Panc1 (cell line): ENCODE data around the gene C5orf58. TPM values are rescaled to one million over a fixed set of nuclear protein-coding genes. Genes with fewer than 3 reads are reported as not detected.

Source experiments
- ATAC-seq: fragments of 200-7000 bp; cut with Tn5 transposase; 2 replicates; pipeline ENCODE4 v1.9.1; 2020; ENCODE audit warnings: mild to moderate bottlenecking, moderate library complexity
- BruUV-seq: library from RNA; stranded (reverse); fragments of 400-500 nt; replicated peaks from 2 replicates; lab custom pipeline; 2021; lab: Mats Ljungman, UMichigan
- CTCF ChIA-PET: fragments of 300-600 bp; sonication (Branson Sonifier 250); formaldehyde crosslinking; loops from one replicate; lab custom pipeline; 2022; ENCODE audit warnings: antibody characterized with exemption; lab: Charles Lee
- POLR2A ChIA-PET: fragments of 300-600 bp; sonication (Branson Sonifier 250); formaldehyde crosslinking; loops from one replicate; lab custom pipeline; 2022; ENCODE audit warnings: antibody characterized with exemption; lab: Charles Lee
- DNase-seq: peaks from one replicate; pipeline ENCODE4 v3.0.0-alpha.2; 2010; ENCODE audit warnings: low read depth, low spot score
- H3K27ac ChIP-seq: 2 replicates; pipeline ENCODE4 v1.5.1; 2011; ENCODE audit warnings: mild to moderate bottlenecking, low read length, inconsistent platforms
- H3K27me3 ChIP-seq: fragments of 200-500 bp; sonication (Bioruptor generic); 2 replicates; pipeline ENCODE4 v1.6.0; 2014; ENCODE audit warnings: low read length, inconsistent platforms; ENCODE audit not compliant: control insufficient read depth, insufficient read depth
- H3K36me3 ChIP-seq: fragments of 200-500 bp; sonication (Bioruptor generic); 2 replicates; pipeline ENCODE4 v1.5.1; 2014; ENCODE audit warnings: inconsistent platforms, mild to moderate bottlenecking, low read length, moderate library complexity; ENCODE audit not compliant: control insufficient read depth, insufficient read depth
- H3K4me1 ChIP-seq: 2 replicates; pipeline ENCODE4 v1.5.1; 2011; ENCODE audit warnings: inconsistent platforms, mild to moderate bottlenecking, low read length, moderate library complexity; ENCODE audit not compliant: control insufficient read depth, insufficient read depth
- H3K4me3 ChIP-seq, 2 experiments: 2 replicates each; pipeline ENCODE4 v1.5.1; 2011 to 2012; ENCODE audit warnings: low read depth in 2 of 2, low read length in 2 of 2, mild to moderate bottlenecking in 2 of 2, inconsistent platforms in 1 of 2, moderate library complexity in 1 of 2
- H3K9me3 ChIP-seq: fragments of 200-500 bp; sonication (Bioruptor generic); 2 replicates; pipeline ENCODE4 v1.5.1; 2014; ENCODE audit warnings: low read depth, mild to moderate bottlenecking, inconsistent platforms, low read length, moderate library complexity; ENCODE audit not compliant: control insufficient read depth, insufficient read depth
- POLR2AphosphoS5 ChIP-seq: IDR thresholded peaks from 2 replicates; pipeline ENCODE4 v1.6.1; 2012; ENCODE audit warnings: mild to moderate bottlenecking, low read depth, low read length, moderate library complexity
- SIN3A ChIP-seq: IDR thresholded peaks from 2 replicates; pipeline ENCODE4 v1.6.1; 2012; ENCODE audit warnings: low read depth, mild to moderate bottlenecking, low read length, moderate library complexity, borderline replicate concordance; ENCODE audit not compliant: insufficient read depth
- TCF7L2 ChIP-seq: IDR thresholded peaks from 2 replicates; pipeline ENCODE4 v1.6.1; 2011; ENCODE audit warnings: mild to moderate bottlenecking, low read depth, low read length, inconsistent platforms
- in situ Hi-C: cut with HindIII; loops from 2 replicates; pipeline ENCODE4 v1.10.0; 2016; ENCODE audit warnings: low sequenced_read_pairs, low pct_unique_long_range_greater_than_20kb
- intact Hi-C: fragments of 100-400 bp; cut with micrococcal nuclease; formaldehyde crosslinking; loops from one replicate; pipeline ENCODE4 v1.10.0; 2022; ENCODE audit not compliant: unreplicated experiment
- total RNA-seq: library from RNA; stranded (reverse); gene quantifications from one replicate; pipeline ENCODE4 v1.2.1, GENCODE V29; 2021; ENCODE audit not compliant: unreplicated experiment
- TF ChIP-seq, protein P1 (sequence below): fragments of 450-650 bp; IDR thresholded peaks from 2 replicates; pipeline ENCODE4 v1.5.1; 2017; ENCODE audit warnings: mild to moderate bottlenecking
- TF ChIP-seq, protein P2 (sequence below), 2 experiments: IDR thresholded peaks; 2 replicates each; pipeline ENCODE4 v1.6.1; 2011 to 2012; ENCODE audit warnings: low read depth in 2 of 2, control low read depth in 1 of 2, low read length in 1 of 2, mild to moderate bottlenecking in 1 of 2, moderate library complexity in 1 of 2; ENCODE audit not compliant: insufficient read depth in 1 of 2

The C5orf58 gene
- total RNA-seq, 1 experiment from 2014 or later, result 0.15 TPM

DNA sequence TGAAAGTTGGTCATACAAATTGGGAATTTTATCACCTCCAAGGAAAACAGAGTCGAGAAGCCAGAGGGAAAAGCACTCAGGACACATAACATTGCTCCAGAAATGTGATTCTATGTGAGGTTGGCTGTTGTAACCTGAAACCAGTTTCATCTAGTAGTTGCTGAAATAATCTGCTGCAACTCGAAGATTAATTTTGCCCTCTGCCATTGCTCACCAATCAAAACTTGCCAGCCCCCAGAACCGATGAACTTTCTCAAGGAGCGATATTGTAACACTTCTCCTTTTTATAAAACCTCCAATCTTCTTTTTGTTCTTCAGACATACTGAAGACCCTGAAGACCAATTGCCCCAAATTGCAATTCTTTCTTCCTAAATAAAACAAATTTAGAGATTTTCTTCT is 31.1 kb downstream of the C5orf58 start:
- no peak for TF ChIP-seq POLR2AphosphoS5
- TF ChIP-seq, protein P1, sequence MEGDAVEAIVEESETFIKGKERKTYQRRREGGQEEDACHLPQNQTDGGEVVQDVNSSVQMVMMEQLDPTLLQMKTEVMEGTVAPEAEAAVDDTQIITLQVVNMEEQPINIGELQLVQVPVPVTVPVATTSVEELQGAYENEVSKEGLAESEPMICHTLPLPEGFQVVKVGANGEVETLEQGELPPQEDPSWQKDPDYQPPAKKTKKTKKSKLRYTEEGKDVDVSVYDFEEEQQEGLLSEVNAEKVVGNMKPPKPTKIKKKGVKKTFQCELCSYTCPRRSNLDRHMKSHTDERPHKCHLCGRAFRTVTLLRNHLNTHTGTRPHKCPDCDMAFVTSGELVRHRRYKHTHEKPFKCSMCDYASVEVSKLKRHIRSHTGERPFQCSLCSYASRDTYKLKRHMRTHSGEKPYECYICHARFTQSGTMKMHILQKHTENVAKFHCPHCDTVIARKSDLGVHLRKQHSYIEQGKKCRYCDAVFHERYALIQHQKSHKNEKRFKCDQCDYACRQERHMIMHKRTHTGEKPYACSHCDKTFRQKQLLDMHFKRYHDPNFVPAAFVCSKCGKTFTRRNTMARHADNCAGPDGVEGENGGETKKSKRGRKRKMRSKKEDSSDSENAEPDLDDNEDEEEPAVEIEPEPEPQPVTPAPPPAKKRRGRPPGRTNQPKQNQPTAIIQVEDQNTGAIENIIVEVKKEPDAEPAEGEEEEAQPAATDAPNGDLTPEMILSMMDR, result no peak
- TF ChIP-seq TCF7L2, result no peak
- TF ChIP-seq, protein P2, sequence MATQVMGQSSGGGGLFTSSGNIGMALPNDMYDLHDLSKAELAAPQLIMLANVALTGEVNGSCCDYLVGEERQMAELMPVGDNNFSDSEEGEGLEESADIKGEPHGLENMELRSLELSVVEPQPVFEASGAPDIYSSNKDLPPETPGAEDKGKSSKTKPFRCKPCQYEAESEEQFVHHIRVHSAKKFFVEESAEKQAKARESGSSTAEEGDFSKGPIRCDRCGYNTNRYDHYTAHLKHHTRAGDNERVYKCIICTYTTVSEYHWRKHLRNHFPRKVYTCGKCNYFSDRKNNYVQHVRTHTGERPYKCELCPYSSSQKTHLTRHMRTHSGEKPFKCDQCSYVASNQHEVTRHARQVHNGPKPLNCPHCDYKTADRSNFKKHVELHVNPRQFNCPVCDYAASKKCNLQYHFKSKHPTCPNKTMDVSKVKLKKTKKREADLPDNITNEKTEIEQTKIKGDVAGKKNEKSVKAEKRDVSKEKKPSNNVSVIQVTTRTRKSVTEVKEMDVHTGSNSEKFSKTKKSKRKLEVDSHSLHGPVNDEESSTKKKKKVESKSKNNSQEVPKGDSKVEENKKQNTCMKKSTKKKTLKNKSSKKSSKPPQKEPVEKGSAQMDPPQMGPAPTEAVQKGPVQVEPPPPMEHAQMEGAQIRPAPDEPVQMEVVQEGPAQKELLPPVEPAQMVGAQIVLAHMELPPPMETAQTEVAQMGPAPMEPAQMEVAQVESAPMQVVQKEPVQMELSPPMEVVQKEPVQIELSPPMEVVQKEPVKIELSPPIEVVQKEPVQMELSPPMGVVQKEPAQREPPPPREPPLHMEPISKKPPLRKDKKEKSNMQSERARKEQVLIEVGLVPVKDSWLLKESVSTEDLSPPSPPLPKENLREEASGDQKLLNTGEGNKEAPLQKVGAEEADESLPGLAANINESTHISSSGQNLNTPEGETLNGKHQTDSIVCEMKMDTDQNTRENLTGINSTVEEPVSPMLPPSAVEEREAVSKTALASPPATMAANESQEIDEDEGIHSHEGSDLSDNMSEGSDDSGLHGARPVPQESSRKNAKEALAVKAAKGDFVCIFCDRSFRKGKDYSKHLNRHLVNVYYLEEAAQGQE (IDR thresholded peaks at IDR 0.05; ENCODE audit: insufficient read depth in 1 of 2, low read depth in 2 of 2, low read length in 1 of 2), result no peak
- TF ChIP-seq SIN3A, result no peak

DNA sequence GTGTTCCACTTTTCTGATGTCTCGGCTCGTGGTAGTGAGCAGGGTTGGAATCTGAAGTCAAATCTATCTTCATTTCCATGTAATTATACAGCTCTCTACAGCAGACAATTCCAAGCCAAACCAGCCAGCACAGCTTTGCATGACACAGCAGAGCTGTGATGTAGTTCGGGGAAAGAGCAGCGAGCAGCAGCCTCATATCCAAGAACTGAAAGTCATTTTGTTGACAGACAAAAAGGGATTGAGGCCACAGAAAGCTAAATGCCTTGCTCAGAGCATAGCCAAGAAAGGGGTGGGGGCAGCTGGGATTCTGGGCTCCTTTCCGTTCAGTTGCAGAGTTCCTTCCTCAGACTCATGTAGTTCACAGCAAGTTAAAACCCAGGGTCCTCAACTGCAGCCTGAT is 32.7 kb downstream of the C5orf58 start:
- intact Hi-C loops (loop anchor here (5.0 kb wide), 1 partner anchor 357 kb away; no protein-coding TSS in a partner anchor), in situ Hi-C loops (no loop called here)
- peaks cover 6% of the 10 kb centered on the region; the same call in 1 of the 2 replicates for H3K4me1 ChIP-seq
- H3K4me3 ChIP-seq, result no peak overlapping the region
- ATAC-seq (no peak), DNase-seq (no peak)
- ChIA-PET CTCF (interaction anchor here (0.6 to 1.7 kb wide), 2 partner anchors 40 to 166 kb away, joined by 4 to 14 read pairs; no protein-coding TSS in a partner anchor), POLR2A (no interaction called here)
- no peaks in the 10 kb centered on the region for H3K9me3 ChIP-seq
- H3K36me3 ChIP-seq, result no peaks in the 10 kb centered on the region
- no peak overlapping the region for H3K27ac ChIP-seq
- H3K27me3 ChIP-seq, result peaks cover 22% of the 10 kb centered on the region
- BruUV-seq, result no TSS peak
- no peak for TF ChIP-seq TCF7L2
- TF ChIP-seq SIN3A, result no peak
- TF ChIP-seq, protein P2 (IDR thresholded peaks at IDR 0.05; ENCODE audit: insufficient read depth in 1 of 2, low read depth in 2 of 2, low read length in 1 of 2), result no peak
- no peak for TF ChIP-seq POLR2AphosphoS5
- TF ChIP-seq, protein P1, result no peak

More for the DNA sequence above, 31.1 kb downstream of the C5orf58 start:
- no peak overlapping the region for H3K4me3 ChIP-seq
- no peaks in the 10 kb centered on the region for H3K36me3 ChIP-seq
- ChIA-PET POLR2A (no interaction called here), CTCF (no interaction called here)
- peaks cover 6% of the 10 kb centered on the region; the same call in 1 of the 2 replicates for H3K4me1 ChIP-seq
- ATAC-seq (no peak), DNase-seq (no peak)
- in situ Hi-C loops, result no loop called here
- no peaks in the 10 kb centered on the region for H3K9me3 ChIP-seq
- intact Hi-C loops, result no loop called here
- H3K27ac ChIP-seq, result no peak overlapping the region
- H3K27me3 ChIP-seq, result peaks cover 22% of the 10 kb centered on the region
- BruUV-seq, result no TSS peak
